ENCODE data around the gene DYNLRB1.
"Not testable (repeated sequence)": the region's sequence is repeated elsewhere in the genome, so short reads cannot be mapped to it uniquely, and the experiment has no call there.

Gene DYNLRB1

DNA sequence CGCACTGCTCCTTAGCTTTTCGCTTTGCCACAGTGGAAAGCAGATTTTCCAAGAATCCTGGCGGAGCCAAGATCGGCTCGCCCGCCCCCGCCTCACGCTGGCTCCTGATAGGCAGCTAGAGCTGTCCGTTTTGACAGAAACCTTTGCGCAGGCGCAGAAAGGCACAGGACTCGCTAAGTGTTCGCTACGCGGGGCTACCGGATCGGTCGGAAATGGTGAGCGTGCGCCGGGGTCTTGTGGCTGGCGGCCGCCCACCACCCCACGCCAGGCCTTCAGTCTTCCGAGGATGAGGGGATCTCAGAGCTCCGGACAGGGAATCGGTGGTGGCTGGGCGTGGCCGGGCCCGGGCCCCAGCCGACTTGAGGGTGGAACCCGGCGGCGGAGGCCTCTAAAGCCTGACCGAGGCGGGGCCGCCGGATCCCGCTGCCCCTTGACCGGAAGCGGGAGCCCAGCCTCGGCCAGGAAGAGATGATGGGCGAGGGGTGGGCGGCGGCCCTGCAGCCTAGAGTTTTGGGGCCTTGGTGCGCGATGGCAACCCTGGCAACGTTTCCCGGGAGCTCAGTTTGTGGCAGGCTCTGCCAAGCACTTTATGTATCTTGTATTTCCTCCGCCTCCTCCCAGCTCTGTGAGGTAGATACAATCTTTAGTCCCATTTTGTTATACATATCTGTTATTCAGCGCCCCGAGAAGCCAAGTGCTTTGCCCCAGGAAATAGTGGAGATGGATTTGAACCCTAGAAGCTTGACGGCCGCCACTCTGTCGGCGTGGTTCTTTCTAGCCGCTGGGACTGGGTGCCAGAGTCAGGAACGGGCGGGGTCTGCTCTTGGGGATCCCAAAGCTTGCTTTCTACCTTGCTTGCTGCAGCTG lies at the start of gene DYNLRB1:
Gene DYNLRB1 (plus strand): TSS at position 176 of the 867 bp plus-strand sequence. CDS start 37 bp downstream, at position 213.
- peak; percentile 92 to 96 for DNase-seq

DNA sequence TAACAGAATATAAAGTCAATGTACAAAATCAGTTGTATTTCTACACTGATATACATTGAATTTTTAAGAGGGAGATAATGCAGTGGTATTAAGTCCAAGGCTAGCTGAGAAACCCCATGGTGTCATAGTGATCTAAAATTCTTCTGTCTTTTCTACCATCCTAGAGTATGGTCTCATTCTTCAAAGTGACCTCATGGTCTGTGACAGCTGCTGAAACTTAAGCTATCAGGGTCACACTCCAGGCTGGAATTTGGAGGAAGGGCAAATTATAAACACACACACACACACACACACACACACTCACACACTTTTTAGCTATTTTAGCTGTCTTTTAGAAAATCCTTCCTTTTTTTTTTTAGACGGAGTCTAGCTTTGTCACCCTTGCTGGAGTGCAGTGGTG lies 47.3 kb upstream of the DYNLRB1 start:
- DNase-seq = no peak

DNA sequence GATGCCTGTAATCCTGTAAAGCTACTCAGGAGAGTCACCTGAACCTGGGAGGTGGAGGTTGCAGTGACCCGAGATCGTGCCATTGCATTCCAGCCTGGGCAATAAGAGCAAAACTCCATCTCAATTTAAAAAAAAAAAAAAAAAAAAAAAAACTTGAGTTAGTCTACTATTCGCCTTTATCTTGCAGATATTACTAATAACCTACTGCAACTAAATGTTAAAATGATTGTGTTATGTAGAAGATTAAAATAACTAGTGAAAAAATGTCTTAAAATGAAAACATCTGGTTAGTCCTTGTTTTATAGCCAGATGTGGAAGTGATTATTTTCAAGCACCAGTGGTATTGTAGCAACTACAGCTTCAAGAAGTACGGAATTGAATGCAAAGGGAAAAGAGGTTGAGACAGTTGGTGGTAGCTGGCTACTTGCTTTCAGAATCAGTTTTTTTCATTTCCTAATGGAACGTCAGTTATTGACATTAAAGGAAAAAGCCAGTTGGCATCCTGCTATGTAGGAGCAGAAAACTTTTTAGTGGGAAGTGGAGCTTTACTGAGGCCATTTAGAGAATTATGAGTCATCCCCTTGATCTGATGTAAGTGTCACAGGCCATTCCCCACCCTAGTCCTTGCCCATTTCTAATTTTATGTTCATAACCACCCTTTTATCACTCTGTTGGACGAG lies 43.8 kb upstream of the DYNLRB1 start:
- no peak for DNase-seq

DNA sequence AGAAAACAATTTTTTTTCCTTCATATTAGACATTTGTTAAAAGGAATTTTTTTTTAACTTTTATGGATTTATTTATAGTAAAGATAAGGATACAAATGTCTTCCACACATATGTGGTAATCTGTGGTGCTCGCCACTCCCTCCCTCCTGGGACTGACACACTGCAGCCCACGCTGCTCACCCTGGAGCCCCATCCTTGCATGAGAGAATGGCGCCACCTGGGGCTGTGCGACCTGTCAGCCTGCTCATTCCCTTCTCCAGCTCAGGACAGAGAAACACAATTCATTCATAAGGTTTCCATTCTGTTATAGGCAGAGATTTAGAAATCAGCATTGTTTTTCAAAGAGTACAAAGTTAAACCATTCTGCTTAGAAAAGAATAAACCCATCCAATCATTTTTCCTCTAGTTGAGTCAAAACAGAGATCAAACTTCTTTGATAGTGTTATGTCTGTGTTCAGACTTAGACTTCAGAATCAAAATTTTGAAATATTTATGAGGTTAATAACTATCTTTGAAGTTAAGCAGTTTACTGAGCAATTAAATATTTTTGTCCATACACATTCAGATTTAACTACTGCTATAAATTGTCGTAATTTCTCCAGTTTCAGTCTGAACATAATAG lies 42.8 kb upstream of the DYNLRB1 start:
- DNase-seq = peak in 1 of 2 experiments; percentile 5

DNA sequence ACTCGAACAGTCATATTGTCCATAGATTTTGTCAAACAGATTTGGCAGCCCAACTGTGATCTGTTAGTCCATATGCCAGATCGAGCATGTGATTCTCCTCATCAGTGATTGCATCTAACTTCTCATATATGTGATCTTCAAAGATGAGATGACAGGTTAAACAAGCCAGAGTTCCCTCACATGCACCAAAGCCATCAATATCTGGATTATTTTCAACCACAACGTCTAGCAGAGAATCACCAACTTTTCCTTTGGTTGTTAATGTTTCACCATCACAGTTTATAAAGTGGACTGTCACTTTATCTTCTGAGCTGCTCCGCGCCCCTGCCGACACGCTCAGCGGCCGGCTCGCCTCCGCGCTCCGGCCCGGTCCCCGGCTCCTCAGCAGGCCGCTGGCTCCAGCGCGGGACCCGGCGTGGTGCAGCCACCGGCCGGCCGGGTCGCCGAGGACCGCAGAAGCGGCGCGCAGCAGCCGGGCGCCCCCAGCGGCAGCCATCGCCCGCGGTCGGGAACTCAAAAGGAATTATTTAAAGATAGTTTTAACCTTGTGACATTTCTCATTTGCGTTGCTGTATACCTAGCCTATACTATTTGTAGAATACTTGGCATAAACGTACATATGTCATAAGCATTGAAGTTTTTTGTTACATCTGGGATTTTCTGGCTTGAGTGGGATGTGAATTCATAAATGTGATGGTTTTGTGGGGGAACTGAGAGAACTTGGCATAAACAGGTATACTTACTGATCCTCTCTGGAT lies 40.1 kb upstream of the DYNLRB1 start:
- DNase-seq = no peak

DNA sequence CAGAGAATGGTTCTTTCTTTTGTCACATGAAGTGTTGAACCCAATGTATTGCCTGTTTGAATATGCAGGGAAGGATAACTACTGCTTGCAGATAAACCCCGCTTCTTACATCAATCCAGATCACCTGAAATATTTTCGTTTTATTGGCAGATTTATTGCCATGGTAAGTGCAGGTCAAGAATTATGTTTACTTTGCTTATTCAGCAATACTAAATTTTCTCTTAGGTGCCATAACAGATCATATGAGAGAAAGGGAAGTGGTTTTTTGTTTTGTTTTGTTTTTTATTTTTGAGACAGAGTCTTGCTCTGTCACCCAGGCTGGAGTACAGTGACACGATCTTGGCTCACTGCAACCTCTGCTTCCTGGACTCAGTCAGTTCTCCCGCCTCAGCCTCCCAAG lies 36.6 kb upstream of the DYNLRB1 start:
- DNase-seq = no peak

DNA sequence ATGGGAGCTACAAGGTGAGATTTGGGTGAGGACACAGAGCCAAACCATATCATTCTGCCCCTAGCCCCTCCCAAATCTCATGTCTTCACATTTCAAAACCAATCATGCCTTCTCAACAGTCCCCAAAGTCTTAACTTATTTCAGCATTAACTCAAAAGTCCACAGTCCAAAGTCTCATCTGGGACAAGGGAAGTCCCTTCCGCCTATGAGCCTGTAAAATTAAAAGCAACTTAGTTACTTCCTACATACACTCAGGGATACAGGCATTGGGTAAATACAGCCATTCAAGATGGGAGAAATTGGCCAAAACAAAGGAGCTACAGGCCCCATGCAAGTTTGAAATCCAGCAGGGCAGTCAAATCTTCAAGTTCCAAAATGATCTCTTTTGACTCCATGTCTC lies 34.1 kb upstream of the DYNLRB1 start:
- not testable (repeated sequence) for DNase-seq

DNA sequence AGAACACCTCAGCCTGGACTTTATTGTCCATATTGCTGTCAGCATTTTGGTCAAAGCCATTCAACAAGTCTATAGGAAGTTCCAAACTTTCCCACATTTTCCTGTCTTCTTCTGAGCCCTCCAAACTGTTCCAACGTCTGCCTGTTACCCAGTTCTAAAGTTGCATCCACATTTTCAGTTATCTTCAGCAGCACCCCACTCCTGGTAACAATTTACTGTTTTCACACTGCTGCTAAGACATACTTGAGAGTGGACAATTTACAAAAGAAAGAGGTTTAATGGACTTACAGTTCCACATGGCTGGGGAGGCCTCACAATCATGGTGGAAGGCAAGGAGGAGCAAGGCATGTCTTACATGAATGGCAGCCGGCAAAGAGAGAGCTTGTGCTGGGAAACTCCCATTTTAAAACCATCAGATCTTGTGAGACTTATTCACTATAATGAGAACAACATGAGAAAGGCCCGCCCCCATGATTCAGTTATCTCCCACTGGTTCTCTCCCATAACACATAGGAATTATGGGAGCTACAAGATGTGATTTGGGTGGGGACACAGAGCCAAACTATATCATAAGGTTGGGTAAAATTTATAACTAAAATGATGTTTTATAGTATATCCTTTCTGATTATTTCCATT lies 32.5 kb upstream of the DYNLRB1 start:
- DNase-seq = not testable (repeated sequence)

DNA sequence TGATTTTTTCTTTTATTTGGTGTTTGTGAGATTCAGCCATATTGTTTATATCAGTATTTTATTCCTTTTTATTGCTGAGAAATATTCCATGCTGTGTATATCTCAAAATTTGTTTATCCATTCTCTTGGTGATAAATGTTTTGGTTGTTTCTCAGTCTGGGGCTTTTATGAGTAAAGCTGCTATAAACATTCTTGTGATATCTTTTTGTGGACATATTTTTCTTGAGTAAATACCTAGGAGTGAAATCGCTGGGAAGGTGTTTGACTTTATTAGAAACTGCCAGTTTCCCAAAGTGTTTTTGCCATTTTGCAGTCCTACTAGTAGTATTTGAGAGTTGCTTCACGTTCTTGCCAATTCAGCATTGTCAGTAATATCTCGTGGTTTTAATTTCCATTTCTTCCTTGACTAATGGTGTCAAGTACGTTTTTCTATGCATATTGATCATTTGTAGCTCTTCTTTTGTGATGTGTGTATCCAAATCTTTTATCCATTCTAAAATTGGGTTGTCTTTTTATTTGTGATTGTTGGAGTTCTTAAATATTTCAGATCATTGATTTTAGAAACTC lies 31.1 kb upstream of the DYNLRB1 start:
- DNase-seq = no peak

DNA sequence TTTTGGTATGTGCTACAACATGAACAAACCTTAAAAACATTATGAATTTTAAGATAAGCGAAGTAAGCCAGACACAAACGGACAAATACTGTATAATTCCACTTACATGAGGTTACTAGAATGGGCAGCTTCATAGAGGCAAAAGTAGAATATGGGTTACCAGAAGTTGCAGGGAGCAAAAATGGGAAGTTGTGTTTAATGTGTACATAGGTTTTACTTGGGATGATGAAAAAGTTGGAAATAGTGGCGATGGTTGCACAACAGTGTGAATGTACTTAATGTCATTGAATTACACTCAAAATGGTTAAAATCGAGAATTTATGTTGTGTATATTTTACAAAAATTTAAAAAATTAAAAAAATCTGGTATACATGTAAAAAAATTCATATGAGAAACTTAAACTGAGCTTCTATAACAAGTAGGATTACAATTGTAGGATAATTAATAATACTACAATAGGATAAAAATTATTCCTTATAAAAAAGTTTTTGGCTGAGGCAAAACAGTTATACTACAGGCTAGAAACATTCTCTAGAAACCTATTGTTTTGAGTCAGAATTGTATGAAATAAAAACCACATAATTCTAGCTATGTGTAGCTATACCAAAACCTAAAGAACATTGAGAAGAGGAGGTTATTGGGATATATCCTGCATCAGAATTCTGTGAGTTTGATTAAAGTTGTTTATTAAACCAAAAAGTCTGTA lies 24.8 kb upstream of the DYNLRB1 start:
- DNase-seq = no peak

DNA sequence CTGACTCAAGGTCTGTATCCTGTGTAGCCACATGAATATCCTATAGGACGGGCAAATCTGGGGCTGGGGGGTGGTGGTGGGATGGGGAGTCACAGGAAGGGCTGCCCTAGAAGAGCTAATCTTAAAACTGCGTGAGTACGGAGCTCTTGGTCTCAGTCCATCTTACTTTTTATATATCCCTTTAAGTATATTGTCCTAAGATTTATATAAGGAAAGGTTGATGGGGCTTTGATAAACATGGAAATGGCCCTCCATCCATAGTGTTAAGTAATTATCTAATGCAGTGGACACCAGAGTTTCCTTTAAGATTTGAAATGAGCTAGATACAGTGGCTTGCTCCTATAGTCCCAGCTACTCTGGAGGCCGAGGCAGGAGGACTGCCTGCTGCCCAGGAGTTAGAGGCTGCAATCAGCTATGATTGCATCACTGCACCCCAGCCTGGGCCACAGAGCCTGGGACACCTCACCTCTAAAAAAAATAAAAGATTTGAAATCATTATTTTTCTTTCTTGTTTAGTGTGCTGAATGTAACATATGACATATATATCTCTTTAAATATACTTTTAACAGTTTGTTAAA lies 24.2 kb upstream of the DYNLRB1 start:
- no peak for DNase-seq

DNA sequence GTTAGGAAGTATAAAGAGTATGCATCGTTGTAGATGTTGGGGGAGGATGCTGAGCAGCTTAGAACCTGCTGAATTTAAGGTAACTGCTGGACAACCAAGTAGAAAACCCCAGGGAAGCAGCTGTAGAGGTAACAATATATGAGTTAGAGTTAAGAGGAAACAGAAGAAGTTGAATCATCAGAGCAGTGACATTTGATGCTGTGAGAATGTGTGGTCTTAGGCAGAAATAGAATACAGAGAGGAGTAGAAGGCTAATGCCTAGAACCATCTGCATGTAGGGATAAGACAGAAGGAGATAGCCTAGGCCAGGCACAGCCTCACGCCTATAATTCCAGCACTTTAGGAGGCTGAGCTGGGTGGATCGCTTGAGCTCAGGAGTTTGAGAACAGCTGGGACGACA lies 22.6 kb upstream of the DYNLRB1 start:
- no peak for DNase-seq

DNA sequence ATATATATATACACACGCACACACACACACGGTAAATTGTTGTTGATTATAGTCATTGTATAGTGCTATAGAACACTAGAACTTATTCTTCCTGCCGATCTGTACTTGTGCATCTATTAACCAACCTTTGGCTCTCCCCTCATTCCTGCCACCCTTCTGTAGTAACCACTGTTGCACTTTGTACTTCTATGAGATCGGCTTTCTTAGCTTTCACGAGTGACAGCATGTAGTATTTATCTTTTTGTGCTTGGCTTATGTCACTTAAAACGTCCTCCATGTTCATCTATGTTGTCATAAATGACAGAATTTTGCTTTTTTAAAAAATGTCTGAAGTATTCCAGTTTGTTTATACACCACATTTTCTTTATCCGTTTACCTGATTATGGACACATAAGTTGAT lies 20.9 kb upstream of the DYNLRB1 start:
- DNase-seq = no peak

DNA sequence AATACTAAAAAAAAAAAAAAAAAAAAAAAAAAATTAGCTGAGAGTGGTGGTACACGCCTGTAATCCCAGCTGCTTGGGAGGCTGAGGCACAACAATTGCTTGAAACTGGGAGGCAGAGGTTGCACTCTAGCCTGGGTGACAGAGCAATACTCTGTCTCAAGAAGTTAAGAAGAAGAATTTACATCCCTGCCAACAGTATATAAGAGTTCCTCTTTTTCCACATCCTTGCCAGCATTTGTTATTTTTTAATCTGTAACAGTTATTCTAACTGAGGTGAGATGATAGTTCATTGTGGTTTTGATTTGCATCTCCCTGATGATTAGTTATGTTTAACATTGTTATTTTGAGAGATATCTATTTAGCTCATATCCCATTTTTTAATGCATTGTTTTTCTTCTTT lies 20.3 kb upstream of the DYNLRB1 start:
- no peak for DNase-seq

DNA sequence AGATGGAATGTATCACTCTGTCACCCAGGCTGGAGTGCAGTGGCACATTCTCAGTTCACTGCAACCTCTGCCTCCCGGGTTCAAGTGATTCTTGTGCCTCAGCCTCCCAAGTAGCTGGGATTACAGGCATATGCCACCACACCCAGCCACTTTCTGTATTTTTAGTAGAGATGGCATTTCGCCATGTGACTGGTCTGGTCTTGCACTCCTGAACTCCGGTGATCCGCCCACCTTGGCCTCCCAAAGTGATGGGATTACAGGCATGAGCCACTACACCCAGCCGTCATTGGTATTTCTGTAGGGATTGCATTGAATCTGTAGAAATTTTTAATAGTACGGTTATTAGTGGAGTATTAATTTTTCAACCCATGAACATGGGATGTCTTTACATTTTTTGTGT lies 18.6 kb upstream of the DYNLRB1 start:
- not testable (repeated sequence) for DNase-seq

DNA sequence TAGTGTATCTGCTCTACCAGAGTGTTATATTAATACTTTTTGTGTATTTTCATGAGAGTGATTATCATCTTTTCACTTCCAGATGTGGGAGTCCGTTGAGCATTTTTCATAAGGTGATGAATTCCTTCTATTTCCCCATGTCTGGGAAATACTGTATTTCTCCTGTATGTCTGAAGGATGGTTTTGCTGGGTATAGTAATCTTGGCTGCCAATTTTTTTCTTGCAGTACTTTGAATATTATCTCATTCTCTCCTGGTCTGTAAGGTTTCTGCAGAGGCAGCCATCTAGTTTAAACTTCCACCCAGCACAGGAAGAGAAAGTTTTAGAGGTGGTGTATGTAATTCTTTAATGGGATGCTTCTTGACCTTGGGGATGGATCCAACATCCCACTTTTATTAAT lies 15.4 kb upstream of the DYNLRB1 start:
- DNase-seq = no peak

DNA sequence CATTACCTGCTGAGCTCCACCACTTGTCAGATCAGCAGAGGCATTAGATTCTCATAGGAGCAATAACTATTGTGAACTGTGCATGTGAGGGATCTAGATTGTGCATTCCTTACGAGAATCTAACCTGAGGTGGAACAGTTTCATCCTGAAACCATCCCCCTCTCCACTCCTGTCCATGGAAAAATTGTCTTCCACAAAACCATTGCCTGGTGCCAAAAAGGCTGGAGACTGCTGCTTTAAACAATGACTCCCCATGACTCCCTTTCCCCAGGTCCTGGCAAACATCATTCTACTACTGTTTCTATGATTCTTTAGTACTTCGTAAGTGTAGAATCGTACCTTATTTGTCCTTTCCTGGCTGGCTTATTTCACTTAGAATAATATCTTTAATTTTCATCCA lies 9.7 kb upstream of the DYNLRB1 start:
- DNase-seq = peak in 1 of 2 experiments; percentile 49

DNA sequence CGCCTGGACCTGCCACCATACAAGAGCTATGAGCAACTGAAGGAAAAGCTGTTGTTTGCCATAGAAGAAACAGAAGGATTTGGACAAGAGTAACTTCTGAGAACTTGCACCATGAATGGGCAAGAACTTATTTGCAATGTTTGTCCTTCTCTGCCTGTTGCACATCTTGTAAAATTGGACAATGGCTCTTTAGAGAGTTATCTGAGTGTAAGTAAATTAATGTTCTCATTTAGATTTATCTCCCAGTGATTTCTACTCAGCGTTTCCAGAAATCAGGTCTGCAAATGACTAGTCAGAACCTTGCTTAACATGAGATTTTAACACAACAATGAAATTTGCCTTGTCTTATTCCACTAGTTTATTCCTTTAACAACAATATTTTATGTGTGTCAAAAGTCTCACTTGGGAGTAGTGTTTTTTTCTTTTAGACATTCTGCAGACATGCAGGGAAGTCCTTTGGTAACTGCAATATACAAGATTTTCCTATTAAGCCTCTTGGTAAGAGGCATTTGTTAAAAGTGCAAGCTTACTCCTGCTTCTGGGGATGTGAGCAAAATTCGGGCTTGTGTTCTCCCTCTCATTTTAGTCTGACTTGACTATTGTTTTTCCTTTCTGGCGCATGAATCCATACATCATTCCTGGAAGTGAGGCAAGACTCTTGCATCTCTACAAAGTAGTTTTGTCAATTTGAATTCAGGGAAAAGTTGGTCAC lies 8.4 kb upstream of the DYNLRB1 start:
- no peak for DNase-seq

DNA sequence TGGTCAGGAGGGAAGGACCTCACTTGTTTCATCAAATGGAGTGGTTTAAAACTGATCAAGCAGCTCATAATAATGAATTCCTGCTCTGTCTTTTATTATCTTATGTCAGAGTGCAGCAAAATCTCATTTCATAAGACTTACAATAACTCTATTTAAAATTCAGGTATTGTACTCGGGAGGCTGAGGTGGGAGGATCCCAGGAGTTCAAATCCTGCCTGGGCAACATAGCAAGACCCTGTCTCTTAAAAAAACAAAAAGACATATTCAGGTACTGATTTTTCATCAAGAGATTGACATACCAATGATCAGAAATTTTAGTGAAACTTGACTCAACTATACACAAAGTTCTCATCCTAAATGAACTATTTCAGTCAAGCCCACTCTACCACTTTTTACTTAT lies 5.6 kb upstream of the DYNLRB1 start:
- no peak for DNase-seq

DNA sequence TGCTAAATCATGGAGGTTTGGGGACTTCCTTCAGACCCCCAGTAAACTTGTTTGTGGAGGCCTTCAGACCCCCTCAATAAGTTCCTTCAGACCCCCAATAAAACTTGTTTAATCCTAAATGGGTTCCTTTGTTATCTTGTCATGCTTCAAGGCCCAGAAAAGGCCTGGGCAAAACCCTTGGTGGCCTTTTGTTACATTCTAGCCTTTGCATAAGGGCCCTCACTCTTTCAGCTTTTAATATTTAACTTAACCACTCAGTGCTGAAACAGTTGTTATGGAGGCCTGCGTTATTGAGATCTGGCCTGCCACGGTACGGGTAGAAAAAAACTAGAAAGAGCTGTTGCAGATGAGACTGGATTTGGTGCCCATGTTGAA lies 4.3 kb upstream of the DYNLRB1 start:
- no peak for DNase-seq
